HG02623 (cell line): ENCODE data around the gene PRSS27.

Experiments used
- ATAC-seq: cut with Tn5 transposase; IDR thresholded peaks from one replicate; pipeline ENCODE4 v1.9.1; 2021; ENCODE audit warnings: moderate library complexity; ENCODE audit not compliant: unreplicated experiment

Gene PRSS27

GRCh38 chr16:2720064-2720457, at the start of gene PRSS27:
PRSS27 (minus strand) TSS chr16:2720224; CDS start chr16:2720160, 64 bp downstream.
- no peak for ATAC-seq

GRCh38 chr16:2769675-2770056, 49.6 kb upstream of the PRSS27 start:
- ATAC-seq, result no peak

- no peak for ATAC-seq
These were observed 49.1 kb upstream of the PRSS27 start for GRCh38 chr16:2769100-2769529.

- no peak for ATAC-seq
These were observed 48.5 kb upstream of the PRSS27 start for GRCh38 chr16:2768403-2769089.

- no peak for ATAC-seq
These were observed 47.9 kb upstream of the PRSS27 start for GRCh38 chr16:2767891-2768290.

- ATAC-seq, result no peak
These were observed 47.2 kb upstream of the PRSS27 start for GRCh38 chr16:2767140-2767731.

- no peak for ATAC-seq
These were observed 46.6 kb upstream of the PRSS27 start for GRCh38 chr16:2766430-2767139.

- no peak for ATAC-seq
These were observed 45.7 kb upstream of the PRSS27 start for GRCh38 chr16:2765462-2766404.

GRCh38 chr16:2764718-2765117, 44.7 kb upstream of the PRSS27 start:
- no peak for ATAC-seq

- ATAC-seq, result no peak
These were observed 43.1 kb upstream of the PRSS27 start for GRCh38 chr16:2763173-2763572.

- no peak for ATAC-seq
These were observed 42.7 kb upstream of the PRSS27 start for GRCh38 chr16:2762711-2763110.

- no peak for ATAC-seq
These were observed 42.0 kb upstream of the PRSS27 start for GRCh38 chr16:2761886-2762583.

- no peak for ATAC-seq
These were observed 41.4 kb upstream of the PRSS27 start for GRCh38 chr16:2761472-2761871.

GRCh38 chr16:2757344-2757743, 37.3 kb upstream of the PRSS27 start:
- ATAC-seq, result no peak

GRCh38 chr16:2756288-2757015, 36.4 kb upstream of the PRSS27 start:
- ATAC-seq, result no peak

- ATAC-seq, result no peak
These were observed 35.1 kb upstream of the PRSS27 start for GRCh38 chr16:2755158-2755557.

- ATAC-seq, result no peak
These were observed 33.7 kb upstream of the PRSS27 start for GRCh38 chr16:2753733-2754020.

GRCh38 chr16:2752850-2753732, 33.1 kb upstream of the PRSS27 start:
- ATAC-seq, result peak; percentile 34
